Trophoblast cell (in vitro differentiated cells and primary cell): ENCODE results near the gene EYA2.

Source experiments
- DNase-seq, 2 donors: peaks; one replicate each; pipeline ENCODE4 v3.0.0-alpha.2; 2016
- H2AFZ ChIP-seq: 2 replicates; pipeline ENCODE4 v1.6.1; 2013; ENCODE audit warnings: low read length, moderate library complexity, mild to moderate bottlenecking; ENCODE audit not compliant: insufficient read depth, poor library complexity
- H2AK5ac ChIP-seq: 2 replicates; pipeline ENCODE4 v1.6.1; 2013; ENCODE audit warnings: mild to moderate bottlenecking, low read length
- H2BK120ac ChIP-seq: 2 replicates; pipeline ENCODE4 v1.6.1; 2013; ENCODE audit warnings: low read length, mild to moderate bottlenecking, moderate library complexity; ENCODE audit not compliant: insufficient read depth, poor library complexity
- H2BK12ac ChIP-seq: 2 replicates; pipeline ENCODE4 v1.6.1; 2013; ENCODE audit warnings: mild to moderate bottlenecking, low read length, moderate library complexity
- H2BK5ac ChIP-seq: 2 replicates; pipeline ENCODE4 v1.6.1; 2013; ENCODE audit warnings: low read length, low read depth, moderate library complexity, mild to moderate bottlenecking; ENCODE audit not compliant: poor library complexity
- H3K14ac ChIP-seq: 2 replicates; pipeline ENCODE4 v1.6.1; 2013; ENCODE audit warnings: mild to moderate bottlenecking, low read length
- H3K18ac ChIP-seq: 2 replicates; pipeline ENCODE4 v1.6.1; 2013; ENCODE audit warnings: mild to moderate bottlenecking, low read length
- H3K23ac ChIP-seq: 2 replicates; pipeline ENCODE4 v1.6.1; 2013; ENCODE audit warnings: low read length
- H3K27ac ChIP-seq: 2 replicates; pipeline ENCODE4 v1.5.1; 2013; ENCODE audit warnings: low read depth, mild to moderate bottlenecking, inconsistent platforms, low read length, moderate library complexity
- H3K27me3 ChIP-seq: 2 replicates; pipeline ENCODE4 v1.6.1; 2013; ENCODE audit warnings: inconsistent platforms, mild to moderate bottlenecking, low read length, moderate library complexity; ENCODE audit not compliant: insufficient read depth
- H3K36me3 ChIP-seq, 2 experiments: 1 replicate in 1 of 2; 2 replicates in 1 of 2; pipeline ENCODE4 v1.6.1; 2013; ENCODE audit warnings: low read length in 2 of 2, mild to moderate bottlenecking in 2 of 2, moderate library complexity in 1 of 2; ENCODE audit not compliant: insufficient read depth in 2 of 2, control insufficient read depth in 1 of 2
- H3K4ac ChIP-seq: 2 replicates; pipeline ENCODE4 v1.6.1; 2013; ENCODE audit warnings: low read depth, mild to moderate bottlenecking, low read length, moderate library complexity
- H3K4me1 ChIP-seq, 2 experiments: 1 replicate in 1 of 2; 2 replicates in 1 of 2; pipeline ENCODE4 v1.6.1; 2013; ENCODE audit warnings: low read length in 2 of 2, mild to moderate bottlenecking in 2 of 2, moderate library complexity in 1 of 2; ENCODE audit not compliant: insufficient read depth in 2 of 2, control insufficient read depth in 1 of 2
- H3K4me2 ChIP-seq: 2 replicates; pipeline ENCODE4 v1.6.1; 2013; ENCODE audit warnings: inconsistent platforms, mild to moderate bottlenecking, low read length, moderate library complexity
- H3K4me3 ChIP-seq: 2 replicates; pipeline ENCODE4 v1.5.1; 2013; ENCODE audit warnings: mild to moderate bottlenecking, low read depth, low read length, inconsistent platforms
- H3K79me1 ChIP-seq: one replicate; pipeline ENCODE4 v1.6.1; 2013; ENCODE audit warnings: low read length
- H3K79me2 ChIP-seq: 2 replicates; pipeline ENCODE4 v1.6.1; 2013; ENCODE audit warnings: low read length, mild to moderate bottlenecking; ENCODE audit not compliant: control insufficient read depth, insufficient read depth, poor library complexity
- H3K9ac ChIP-seq: 2 replicates; pipeline ENCODE4 v1.6.1; 2013; ENCODE audit warnings: mild to moderate bottlenecking, low read length
- H3K9me3 ChIP-seq: 2 replicates; pipeline ENCODE4 v1.6.1; 2013; ENCODE audit warnings: low read depth, mild to moderate bottlenecking, control low read depth, inconsistent platforms, low read length; ENCODE audit not compliant: insufficient read depth
- H4K12ac ChIP-seq: 2 replicates; pipeline ENCODE4 v1.6.1; 2013; ENCODE audit warnings: low read depth, mild to moderate bottlenecking, low read length, moderate library complexity
- H4K8ac ChIP-seq: 2 replicates; pipeline ENCODE4 v1.6.1; 2013; ENCODE audit warnings: low read depth, mild to moderate bottlenecking, low read length, moderate library complexity
- H4K91ac ChIP-seq: one replicate; pipeline ENCODE4 v1.6.1; 2013; ENCODE audit warnings: low read depth, mild to moderate bottlenecking, low read length, moderate library complexity
- WGBS: extraction: QIAGEN DNeasy Blood & Tissue Kit; methylation state at CpG from one replicate; pipeline ENCODE4 v1.1.7; 2013; ENCODE audit warnings: missing lambda C conversion rate; ENCODE audit not compliant: insufficient read length, insufficient coverage; ENCODE audit errors: extremely low coverage; 5-methylcytosine and 5-hydroxymethylcytosine counted together

EYA2 gene

DNA sequence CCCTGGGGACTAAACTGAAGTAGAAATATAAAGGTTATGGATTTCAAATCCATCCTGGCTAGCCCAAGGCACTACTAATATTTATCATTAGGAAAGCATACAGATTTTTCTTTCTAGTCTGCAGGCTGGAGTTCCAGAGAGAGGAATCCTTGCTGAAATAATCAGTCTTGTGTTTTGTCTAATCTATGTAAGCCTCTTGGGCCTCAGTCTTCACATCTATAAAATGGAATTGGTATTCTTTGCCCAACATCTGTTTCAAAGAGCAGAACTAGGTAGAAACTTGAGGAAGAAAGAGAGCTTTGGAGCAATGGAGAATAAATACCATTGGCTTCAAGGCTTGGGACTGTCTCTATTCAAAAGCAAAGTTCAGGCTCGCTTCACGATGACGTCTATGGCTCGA lies 249.8 kb downstream of the EYA2 start:
- Histone ChIP-seq H2BK120ac (no peak overlapping the region), H3K4me2 (no peak overlapping the region), H3K27me3 (no peaks in the 10 kb centered on the region), H2BK12ac (no peak overlapping the region), H3K23ac (no peak overlapping the region), H2AFZ (no peak overlapping the region), H3K27ac (no peak overlapping the region), H4K91ac (no peak overlapping the region), H3K36me3 (no peaks in the 10 kb centered on the region), H3K79me2 (no peaks in the 10 kb centered on the region), H3K9me3 (no peaks in the 10 kb centered on the region), H3K9ac (no peak overlapping the region), H2AK5ac (no peak overlapping the region), H3K14ac (no peak overlapping the region), H3K4me1 (peaks cover 15 to 21% of the 10 kb centered on the region in 2 experiments), H3K79me1 (peaks cover 14% of the 10 kb centered on the region), H3K18ac (no peak overlapping the region), H4K12ac (no peak overlapping the region), H4K8ac (no peak overlapping the region), H3K4me3 (no peak overlapping the region), H3K4ac (no peak overlapping the region), H2BK5ac (no peak overlapping the region)
- no peak for DNase-seq
- no CpG with 5 or more reads among the region's 4 CpGs for WGBS

DNA sequence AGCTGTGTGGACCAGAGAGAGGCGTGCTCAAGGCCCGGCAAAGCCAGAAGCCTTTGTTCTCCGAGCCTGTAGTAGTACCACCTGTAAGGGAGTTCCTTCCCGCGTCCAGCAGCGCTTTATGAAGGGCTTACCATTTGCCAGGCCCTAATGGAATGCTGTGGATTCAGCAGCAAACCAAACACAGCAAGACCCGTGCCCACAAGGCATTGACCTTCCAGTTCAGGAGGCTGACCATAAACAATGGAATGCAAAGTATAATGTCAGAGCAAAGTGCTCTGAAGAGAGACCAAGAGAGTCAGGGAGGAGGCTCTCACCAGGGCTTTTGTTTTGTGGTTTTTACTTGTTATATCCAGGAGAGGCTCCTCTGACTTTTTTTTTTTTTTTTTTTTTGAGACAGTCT lies 252.0 kb downstream of the EYA2 start:
- H2BK12ac ChIP-seq = no peak overlapping the region
- H3K9ac ChIP-seq = no peak overlapping the region
- H3K4ac ChIP-seq = no peak overlapping the region
- H3K9me3 ChIP-seq = no peaks in the 10 kb centered on the region
- no CpG with 5 or more reads among the region's 7 CpGs for WGBS
- H2AK5ac ChIP-seq = no peak overlapping the region
- no peak overlapping the region for H3K18ac ChIP-seq
- H3K79me1 ChIP-seq = peaks cover 10% of the 10 kb centered on the region
- H4K12ac ChIP-seq = no peak overlapping the region
- H3K14ac ChIP-seq = no peak overlapping the region
- no peak overlapping the region for H2AFZ ChIP-seq
- no peak overlapping the region for H2BK120ac ChIP-seq
- peaks cover 9 to 17% of the 10 kb centered on the region in 2 experiments for H3K4me1 ChIP-seq
- no peak overlapping the region for H4K8ac ChIP-seq
- H4K91ac ChIP-seq = no peak overlapping the region
- H3K27ac ChIP-seq = peak overlapping the region; percentile 71
- DNase-seq = no peak
- peak overlapping the region; percentile 14 for H3K4me2 ChIP-seq
- H3K79me2 ChIP-seq = no peaks in the 10 kb centered on the region
- no peak overlapping the region for H2BK5ac ChIP-seq
- no peaks in the 10 kb centered on the region for H3K36me3 ChIP-seq
- no peaks in the 10 kb centered on the region for H3K27me3 ChIP-seq
- H3K23ac ChIP-seq = no peak overlapping the region
- no peak overlapping the region for H3K4me3 ChIP-seq

DNA sequence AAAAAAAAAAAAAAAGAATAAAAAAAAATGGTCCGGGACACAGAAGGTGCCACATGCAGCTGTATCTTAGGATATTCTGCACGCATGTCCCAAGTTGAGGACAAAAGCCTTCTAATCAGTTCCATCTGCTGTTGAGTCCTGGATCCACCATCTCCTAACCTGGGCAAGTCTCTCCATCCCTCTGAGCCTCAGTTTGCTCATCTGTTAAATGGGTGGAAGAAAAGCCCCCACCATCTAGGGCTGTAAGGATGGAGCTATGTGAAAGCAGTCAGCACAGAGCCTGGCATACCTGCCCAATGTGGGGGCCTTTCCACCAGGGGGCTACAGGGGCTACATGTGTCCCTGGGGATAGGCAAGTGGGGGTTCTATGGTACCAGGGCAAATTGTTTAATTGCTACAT lies 253.4 kb downstream of the EYA2 start:
- no peak overlapping the region for H3K14ac ChIP-seq
- peaks cover 9 to 12% of the 10 kb centered on the region in 2 experiments for H3K4me1 ChIP-seq
- H3K27ac ChIP-seq = no peak overlapping the region
- H3K27me3 ChIP-seq = no peaks in the 10 kb centered on the region
- H3K4me2 ChIP-seq = no peak overlapping the region
- no peak overlapping the region for H3K18ac ChIP-seq
- H2BK5ac ChIP-seq = no peak overlapping the region
- H2BK120ac ChIP-seq = no peak overlapping the region
- no peak overlapping the region for H3K4me3 ChIP-seq
- no peak overlapping the region for H4K91ac ChIP-seq
- peaks cover 7% of the 10 kb centered on the region for H3K79me1 ChIP-seq
- H3K36me3 ChIP-seq = no peaks in the 10 kb centered on the region
- H2AFZ ChIP-seq = no peak overlapping the region
- no peak overlapping the region for H3K9ac ChIP-seq
- H3K9me3 ChIP-seq = no peaks in the 10 kb centered on the region
- H2BK12ac ChIP-seq = no peak overlapping the region
- WGBS = no CpG with 5 or more reads among the region's 2 CpGs
- H3K23ac ChIP-seq = no peak overlapping the region
- no peak overlapping the region for H2AK5ac ChIP-seq
- DNase-seq = no peak
- H4K8ac ChIP-seq = no peak overlapping the region
- H3K79me2 ChIP-seq = no peaks in the 10 kb centered on the region
- H4K12ac ChIP-seq = no peak overlapping the region
- no peak overlapping the region for H3K4ac ChIP-seq

DNA sequence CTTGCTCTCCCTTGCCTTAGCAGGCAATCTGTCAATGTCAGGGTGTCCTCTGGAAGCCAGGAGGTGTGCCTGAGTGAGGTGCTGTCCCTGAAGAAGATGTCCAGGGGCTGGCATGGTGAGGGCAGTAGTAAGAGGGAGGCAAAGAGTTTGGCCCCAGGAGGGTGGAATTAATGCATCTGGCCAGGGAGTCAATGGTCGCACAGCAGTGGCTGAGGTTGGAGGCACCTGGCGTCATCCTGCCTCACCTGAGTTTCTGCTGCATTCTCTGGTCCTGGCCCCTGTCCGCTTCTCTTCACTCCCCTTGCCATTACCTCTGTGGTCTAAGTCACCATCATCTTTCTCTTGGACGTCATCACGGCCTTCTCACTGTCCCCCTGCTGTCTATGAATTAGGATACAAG lies 255.3 kb downstream of the EYA2 start:
- no peaks in the 10 kb centered on the region for H3K27me3 ChIP-seq
- H3K4me3 ChIP-seq = no peak overlapping the region
- H3K79me1 ChIP-seq = peaks cover 7% of the 10 kb centered on the region
- H3K14ac ChIP-seq = no peak overlapping the region
- peaks cover 9 to 12% of the 10 kb centered on the region in 2 experiments for H3K4me1 ChIP-seq
- no peak overlapping the region for H3K9ac ChIP-seq
- no peak overlapping the region for H4K91ac ChIP-seq
- no peaks in the 10 kb centered on the region for H3K79me2 ChIP-seq
- H2BK120ac ChIP-seq = no peak overlapping the region
- no CpG with 5 or more reads among the region's 5 CpGs for WGBS
- H3K4me2 ChIP-seq = no peak overlapping the region
- no peak overlapping the region for H4K8ac ChIP-seq
- H3K4ac ChIP-seq = no peak overlapping the region
- H2BK5ac ChIP-seq = no peak overlapping the region
- H3K9me3 ChIP-seq = no peaks in the 10 kb centered on the region
- H3K18ac ChIP-seq = no peak overlapping the region
- H2BK12ac ChIP-seq = no peak overlapping the region
- no peak overlapping the region for H2AFZ ChIP-seq
- H3K36me3 ChIP-seq = no peaks in the 10 kb centered on the region
- no peak overlapping the region for H4K12ac ChIP-seq
- no peak overlapping the region for H3K27ac ChIP-seq
- H2AK5ac ChIP-seq = no peak overlapping the region
- DNase-seq = no peak
- no peak overlapping the region for H3K23ac ChIP-seq
